ENCODE results near the gene FASLG. TPM values are rescaled to one million over a fixed set of nuclear protein-coding genes. Genes with fewer than 3 reads are reported as not detected.

Gene FASLG
- total RNA-seq, 1 donor: not detected

DNA sequence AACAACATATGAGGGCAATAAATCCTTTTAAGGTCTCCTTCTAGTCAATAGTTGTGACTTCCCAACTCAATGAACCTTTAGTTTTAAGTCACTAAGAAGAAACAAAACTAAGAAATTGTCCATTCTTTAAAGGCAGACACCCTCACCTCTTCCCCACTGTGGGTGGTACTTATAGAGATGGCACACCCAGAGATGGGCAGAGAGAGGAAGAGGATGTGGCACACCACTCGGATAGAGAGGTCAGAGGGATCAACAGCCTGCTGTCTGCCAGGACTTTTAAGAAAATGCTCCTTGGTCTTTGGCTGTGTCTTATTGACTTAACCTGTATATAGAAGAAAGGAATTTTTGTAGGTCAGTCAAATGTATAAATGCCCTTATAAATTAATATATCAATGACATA lies 45.1 kb downstream of the FASLG start:
- H3K4me3 ChIP-seq (ENCODE audit: low read depth, low read length): no peak overlapping the region
- TF ChIP-seq, protein P1, sequence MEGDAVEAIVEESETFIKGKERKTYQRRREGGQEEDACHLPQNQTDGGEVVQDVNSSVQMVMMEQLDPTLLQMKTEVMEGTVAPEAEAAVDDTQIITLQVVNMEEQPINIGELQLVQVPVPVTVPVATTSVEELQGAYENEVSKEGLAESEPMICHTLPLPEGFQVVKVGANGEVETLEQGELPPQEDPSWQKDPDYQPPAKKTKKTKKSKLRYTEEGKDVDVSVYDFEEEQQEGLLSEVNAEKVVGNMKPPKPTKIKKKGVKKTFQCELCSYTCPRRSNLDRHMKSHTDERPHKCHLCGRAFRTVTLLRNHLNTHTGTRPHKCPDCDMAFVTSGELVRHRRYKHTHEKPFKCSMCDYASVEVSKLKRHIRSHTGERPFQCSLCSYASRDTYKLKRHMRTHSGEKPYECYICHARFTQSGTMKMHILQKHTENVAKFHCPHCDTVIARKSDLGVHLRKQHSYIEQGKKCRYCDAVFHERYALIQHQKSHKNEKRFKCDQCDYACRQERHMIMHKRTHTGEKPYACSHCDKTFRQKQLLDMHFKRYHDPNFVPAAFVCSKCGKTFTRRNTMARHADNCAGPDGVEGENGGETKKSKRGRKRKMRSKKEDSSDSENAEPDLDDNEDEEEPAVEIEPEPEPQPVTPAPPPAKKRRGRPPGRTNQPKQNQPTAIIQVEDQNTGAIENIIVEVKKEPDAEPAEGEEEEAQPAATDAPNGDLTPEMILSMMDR (IDR thresholded peaks at IDR 0.05; ENCODE audit: insufficient read depth, low read length): no peak
- no peak for DNase-seq (ENCODE audit: low read depth)

GRCh38 chr1:172704420-172705210 lies 45.7 kb downstream of the FASLG start:
- no peak for DNase-seq (ENCODE audit: low read depth)
- TF ChIP-seq, protein P1 (IDR thresholded peaks at IDR 0.05; ENCODE audit: insufficient read depth, low read length): no peak

GRCh38 chr1:172708452-172708851 lies 49.5 kb downstream of the FASLG start:
- no peak for DNase-seq (ENCODE audit: low read depth)
- H3K4me3 ChIP-seq (ENCODE audit: low read depth, low read length): no peak overlapping the region
- TF ChIP-seq, protein P1 (IDR thresholded peaks at IDR 0.05; ENCODE audit: insufficient read depth, low read length): no peak

More at GRCh38 chr1:172704420-172705210, 45.7 kb downstream of the FASLG start:
- no peak overlapping the region for H3K4me3 ChIP-seq (ENCODE audit: low read depth, low read length)

- TF ChIP-seq, protein P1 (IDR thresholded peaks at IDR 0.05; ENCODE audit: insufficient read depth, low read length): no peak
- no peak overlapping the region for H3K4me3 ChIP-seq (ENCODE audit: low read depth, low read length)
- DNase-seq (ENCODE audit: low read depth): no peak
Measured at GRCh38 chr1:172711558-172711957, 52.7 kb downstream of the FASLG start.

GRCh38 chr1:172713466-172713865 lies 54.6 kb downstream of the FASLG start:
- no peak for DNase-seq (ENCODE audit: low read depth)
- no peak overlapping the region for H3K4me3 ChIP-seq (ENCODE audit: low read depth, low read length)
- TF ChIP-seq, protein P1 (IDR thresholded peaks at IDR 0.05; ENCODE audit: insufficient read depth, low read length): no peak

Small RNAs within 50 kb of the gene (small RNA-seq; reads per million reads assigned to genes)
- gene RNU6-693P: not detected

Other genes with a start within 250 kb of the FASLG start
- not detected in 2 replicates for gene C1orf105, start 238.4 kb upstream of the FASLG start, total RNA-seq (ENCODE audit: low replicate concordance)
- 18.2 and 25.2 TPM in 2 replicates for gene PIGC, start 215.0 kb upstream of the FASLG start, total RNA-seq (ENCODE audit: low replicate concordance)
- gene SUCO, start 126.0 kb upstream of the FASLG start, total RNA-seq (ENCODE audit: low replicate concordance): 44.2 and 53.3 TPM in 2 replicates

Measured in fibroblast of the aortic adventitia (primary cell).